ENCODE data around the gene SYTL4.

- TF ChIP-seq POLR2A (IDR thresholded peaks at IDR 0.05), result no peak
- TF ChIP-seq, protein P1, sequence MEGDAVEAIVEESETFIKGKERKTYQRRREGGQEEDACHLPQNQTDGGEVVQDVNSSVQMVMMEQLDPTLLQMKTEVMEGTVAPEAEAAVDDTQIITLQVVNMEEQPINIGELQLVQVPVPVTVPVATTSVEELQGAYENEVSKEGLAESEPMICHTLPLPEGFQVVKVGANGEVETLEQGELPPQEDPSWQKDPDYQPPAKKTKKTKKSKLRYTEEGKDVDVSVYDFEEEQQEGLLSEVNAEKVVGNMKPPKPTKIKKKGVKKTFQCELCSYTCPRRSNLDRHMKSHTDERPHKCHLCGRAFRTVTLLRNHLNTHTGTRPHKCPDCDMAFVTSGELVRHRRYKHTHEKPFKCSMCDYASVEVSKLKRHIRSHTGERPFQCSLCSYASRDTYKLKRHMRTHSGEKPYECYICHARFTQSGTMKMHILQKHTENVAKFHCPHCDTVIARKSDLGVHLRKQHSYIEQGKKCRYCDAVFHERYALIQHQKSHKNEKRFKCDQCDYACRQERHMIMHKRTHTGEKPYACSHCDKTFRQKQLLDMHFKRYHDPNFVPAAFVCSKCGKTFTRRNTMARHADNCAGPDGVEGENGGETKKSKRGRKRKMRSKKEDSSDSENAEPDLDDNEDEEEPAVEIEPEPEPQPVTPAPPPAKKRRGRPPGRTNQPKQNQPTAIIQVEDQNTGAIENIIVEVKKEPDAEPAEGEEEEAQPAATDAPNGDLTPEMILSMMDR (IDR thresholded peaks at IDR 0.05), result no peak
Measured at GRCh38 chrX:100625985-100626491, 105.9 kb downstream of the SYTL4 start.
